NCI-H526 treated with DMSO at 0.1 percent for 48 hours (cell line): ENCODE results near the gene NDUFV2.
"Not testable (repeated sequence)": the region's sequence is repeated elsewhere in the genome, so short reads cannot be mapped to it uniquely, and the experiment has no call there.

ENCODE experiments used
- DNase-seq: peaks from one replicate; lab custom pipeline; 2025; lab: John Stamatoyannopoulos, UW

Gene NDUFV2

GRCh38 chr18:9156604-9157249 lies 54.2 kb downstream of the NDUFV2 start:
- DNase-seq: no peak

- no peak for DNase-seq
Measured at GRCh38 chr18:9157806-9158205, 55.3 kb downstream of the NDUFV2 start.

GRCh38 chr18:9160014-9160413 lies 57.5 kb downstream of the NDUFV2 start:
- no peak for DNase-seq

- DNase-seq: not testable (repeated sequence)
Measured at GRCh38 chr18:9162663-9163062, 60.2 kb downstream of the NDUFV2 start.

- DNase-seq: not testable (repeated sequence)
Measured at GRCh38 chr18:9164149-9164548, 61.6 kb downstream of the NDUFV2 start.

GRCh38 chr18:9165883-9166282 lies 63.4 kb downstream of the NDUFV2 start:
- DNase-seq: not testable (repeated sequence)

- not testable (repeated sequence) for DNase-seq
Measured at GRCh38 chr18:9169515-9169914, 67.0 kb downstream of the NDUFV2 start.

- not testable (repeated sequence) for DNase-seq
Measured at GRCh38 chr18:9171919-9172318, 69.4 kb downstream of the NDUFV2 start.

GRCh38 chr18:9172506-9173127 lies 70.1 kb downstream of the NDUFV2 start:
- DNase-seq: no peak

GRCh38 chr18:9173770-9174233 lies 71.3 kb downstream of the NDUFV2 start:
- no peak for DNase-seq

- no peak for DNase-seq
Measured at GRCh38 chr18:9174302-9174701, 71.8 kb downstream of the NDUFV2 start.

- DNase-seq: no peak
Measured at GRCh38 chr18:9175115-9175514, 72.6 kb downstream of the NDUFV2 start.

GRCh38 chr18:9177031-9177430 lies 74.5 kb downstream of the NDUFV2 start:
- no peak for DNase-seq

- no peak for DNase-seq
Measured at GRCh38 chr18:9177466-9177865, 75.0 kb downstream of the NDUFV2 start.

- DNase-seq: no peak
Measured at GRCh38 chr18:9178557-9178956, 76.1 kb downstream of the NDUFV2 start.

GRCh38 chr18:9181275-9181674 lies 78.8 kb downstream of the NDUFV2 start:
- no peak for DNase-seq

GRCh38 chr18:9182852-9183399 lies 80.4 kb downstream of the NDUFV2 start:
- DNase-seq: no peak
